PFSK-1 (cell line): ENCODE results near the gene AKIRIN2.

ENCODE experiments used
- REST ChIP-seq, 2 experiments: IDR thresholded peaks; 2 replicates each; pipeline versions ENCODE4 v1.6.1 to v1.8.0; 2011 to 2012; ENCODE audit warnings: low read depth in 2 of 2, low read length in 2 of 2, control low read depth in 1 of 2, inconsistent platforms in 1 of 2, mild to moderate bottlenecking in 1 of 2, moderate library complexity in 1 of 2; ENCODE audit not compliant: insufficient read depth in 1 of 2
- SIN3A ChIP-seq: IDR thresholded peaks from 2 replicates; pipeline ENCODE4 v1.6.1; 2012; ENCODE audit warnings: mild to moderate bottlenecking, low read length, moderate library complexity, borderline replicate concordance; ENCODE audit not compliant: insufficient read depth

GRCh38 chr6:87675004-87675681, 26.9 kb downstream of the AKIRIN2 start:
- TF ChIP-seq REST (IDR thresholded peaks at IDR 0.05; ENCODE audit: insufficient read depth in 1 of 2, low read depth in 2 of 2, low read length in 2 of 2) (no peak), SIN3A (no peak)
